GM19035 (cell line): ENCODE results near the gene SCN5A.

Experiments
- ATAC-seq: cut with Tn5 transposase; IDR thresholded peaks from one replicate; pipeline ENCODE4 v1.9.1; 2021; ENCODE audit not compliant: unreplicated experiment

The SCN5A gene

GRCh38 chr3:38603731-38604131, 45.8 kb downstream of the SCN5A start:
- no peak for ATAC-seq

- ATAC-seq: no peak
Measured at GRCh38 chr3:38602576-38603250, 46.8 kb downstream of the SCN5A start.

GRCh38 chr3:38601956-38602550, 47.4 kb downstream of the SCN5A start:
- ATAC-seq: no peak

GRCh38 chr3:38600551-38600950, 48.9 kb downstream of the SCN5A start:
- ATAC-seq: no peak

- no peak for ATAC-seq
Measured at GRCh38 chr3:38599886-38600285, 49.6 kb downstream of the SCN5A start.

- ATAC-seq: no peak
Measured at GRCh38 chr3:38598791-38599190, 50.7 kb downstream of the SCN5A start.

- ATAC-seq: no peak
Measured at GRCh38 chr3:38597502-38598060, 51.9 kb downstream of the SCN5A start.

GRCh38 chr3:38595393-38595792, 54.1 kb downstream of the SCN5A start:
- no peak for ATAC-seq

GRCh38 chr3:38590521-38590920, 59.0 kb downstream of the SCN5A start:
- no peak for ATAC-seq

GRCh38 chr3:38588995-38589937, 60.2 kb downstream of the SCN5A start:
- no peak for ATAC-seq

- no peak for ATAC-seq
Measured at GRCh38 chr3:38588371-38588971, 61.0 kb downstream of the SCN5A start.

GRCh38 chr3:38587548-38588131, 61.8 kb downstream of the SCN5A start:
- ATAC-seq: no peak

- no peak for ATAC-seq
Measured at GRCh38 chr3:38586546-38587520, 62.7 kb downstream of the SCN5A start.

GRCh38 chr3:38585791-38586420, 63.6 kb downstream of the SCN5A start:
- no peak for ATAC-seq

- ATAC-seq: no peak
Measured at GRCh38 chr3:38583688-38584087, 65.8 kb downstream of the SCN5A start.

- ATAC-seq: no peak
Measured at GRCh38 chr3:38582941-38583645, 66.4 kb downstream of the SCN5A start.

- ATAC-seq: no peak
Measured at GRCh38 chr3:38582316-38582715, 67.2 kb downstream of the SCN5A start.

GRCh38 chr3:38581774-38582173, 67.7 kb downstream of the SCN5A start:
- no peak for ATAC-seq
